HepG2 (cell line): ENCODE results near the gene TCFL5. TPM values are rescaled to one million over a fixed set of nuclear protein-coding genes. Genes with fewer than 3 reads are reported as not detected.

Experiments used
- BORCS8-MEF2B ChIP-seq: sonication (generic); formaldehyde crosslinking; IDR thresholded peaks from 2 replicates; pipeline ENCODE4 v1.8.0; 2022; ENCODE audit warnings: mild to moderate bottlenecking, missing genetic modification reagents
- BRD4 ChIP-seq: sonication (generic); formaldehyde crosslinking; IDR thresholded peaks from 2 replicates; pipeline ENCODE4 v1.4.0; 2020; ENCODE audit warnings: missing genetic modification reagents
- KLF13 ChIP-seq: sonication (generic); formaldehyde crosslinking; IDR thresholded peaks from 2 replicates; pipeline ENCODE4 v1.4.0; 2020; ENCODE audit warnings: mild to moderate bottlenecking, missing genetic modification reagents
- MAZ ChIP-seq, 2 experiments: sonication (generic) in 1 of 2; formaldehyde crosslinking in 1 of 2; IDR thresholded peaks; 2 replicates each; pipeline versions ENCODE4 v1.5.0 to v1.6.1; 2012 to 2020; ENCODE audit warnings: low read depth in 2 of 2, mild to moderate bottlenecking in 2 of 2, borderline replicate concordance in 1 of 2, improper control_type of control experiment in 1 of 2, low read length in 1 of 2, missing genetic modification reagents in 1 of 2, moderate library complexity in 1 of 2
- NFIB ChIP-seq: sonication (generic); formaldehyde crosslinking; IDR thresholded peaks from 2 replicates; pipeline ENCODE4 v1.9.0; 2021; ENCODE audit warnings: missing genetic modification reagents, mild to moderate bottlenecking, borderline replicate concordance
- RAD51 ChIP-seq: fragments of 450-650 bp; IDR thresholded peaks from 2 replicates; pipeline ENCODE4 v1.6.1; 2016; ENCODE audit warnings: borderline replicate concordance
- SRSF1 ChIP-seq: fragments of 200-400 bp; formaldehyde crosslinking; optimal IDR thresholded peaks from 2 replicates; pipeline ENCODE3; 2017; ENCODE audit warnings: mild to moderate bottlenecking, low read depth, low read length, moderate library complexity
- STAG1 ChIP-seq: sonication (generic); formaldehyde crosslinking; IDR thresholded peaks from 2 replicates; pipeline ENCODE4 v1.4.0; 2020; ENCODE audit warnings: missing genetic modification reagents
- TP53 ChIP-seq: sonication (generic); formaldehyde crosslinking; conservative IDR thresholded peaks from 2 replicates; pipeline ENCODE4 v1.4.0; 2020; ENCODE audit warnings: missing genetic modification reagents
- ZFP36 ChIP-seq: fragments of 150-350 bp; IDR thresholded peaks from 2 replicates; pipeline ENCODE4 v1.6.1; 2018; ENCODE audit warnings: borderline replicate concordance, low read length, low read depth; ENCODE audit not compliant: partially characterized antibody
- ZFP82 ChIP-seq: sonication (generic); formaldehyde crosslinking; IDR thresholded peaks from 2 replicates; pipeline ENCODE4 v1.5.1; 2020; ENCODE audit warnings: mild to moderate bottlenecking, missing genetic modification reagents, borderline replicate concordance
- ZNF441 ChIP-seq: sonication (generic); formaldehyde crosslinking; IDR thresholded peaks from 2 replicates; pipeline ENCODE4 v1.7.0; 2021; ENCODE audit warnings: missing genetic modification reagents, borderline replicate concordance
- ZNF691 ChIP-seq: sonication (generic); formaldehyde crosslinking; IDR thresholded peaks from 2 replicates; pipeline ENCODE4 v1.4.0; 2020; ENCODE audit warnings: missing genetic modification reagents, low read depth, mild to moderate bottlenecking, borderline replicate concordance
- polyA plus RNA-seq, 8 experiments: library from polyadenylated mRNA; depleted of rRNA in 3 of 8; stranded (reverse) in 7 of 8; unstranded in 1 of 8; fragments of >200 nt; fragmentation: Illumina TruSeq in 4 of 8; extraction: Trizol in 4 of 8; gene quantifications; 2 replicates each; pipeline versions ENCODE4 v1.2.1 to v1.2.3, GENCODE V29; 2011 to 2016; ENCODE audit warnings: low read depth in 4 of 8, missing spikeins in 1 of 8, mixed read lengths in 1 of 8; ENCODE audit not compliant: insufficient read depth in 1 of 8
- total RNA-seq, 5 experiments: library from RNA; depleted of rRNA; stranded (reverse); fragments of >200 nt; fragmentation: Illumina TruSeq; extraction: Trizol; gene quantifications; 2 replicates each; pipeline ENCODE4 v1.2.3, GENCODE V29; 2016; ENCODE audit warnings: low read depth in 1 of 5
- TF ChIP-seq, protein P1 (sequence below): sonication (generic); formaldehyde crosslinking; IDR thresholded peaks from 2 replicates; pipeline ENCODE4 v1.4.0; 2020; ENCODE audit warnings: missing genetic modification reagents, borderline replicate concordance
- TF ChIP-seq, protein P2 (sequence below): sonication (generic); formaldehyde crosslinking; IDR thresholded peaks from 2 replicates; pipeline ENCODE4 v1.5.0; 2020; ENCODE audit warnings: mild to moderate bottlenecking, missing genetic modification reagents, borderline replicate concordance

TCFL5 gene
- total and polyA plus RNA-seq, 2 of the 13 experiments (the other 11 are each of a cell fraction or from before 2014, with no cell fraction given): 14.8 to 20.0 TPM

GRCh38 chr20:62872184-62872847 is 10.7 kb upstream of the TCFL5 start (continued):
- TF ChIP-seq, protein P1, sequence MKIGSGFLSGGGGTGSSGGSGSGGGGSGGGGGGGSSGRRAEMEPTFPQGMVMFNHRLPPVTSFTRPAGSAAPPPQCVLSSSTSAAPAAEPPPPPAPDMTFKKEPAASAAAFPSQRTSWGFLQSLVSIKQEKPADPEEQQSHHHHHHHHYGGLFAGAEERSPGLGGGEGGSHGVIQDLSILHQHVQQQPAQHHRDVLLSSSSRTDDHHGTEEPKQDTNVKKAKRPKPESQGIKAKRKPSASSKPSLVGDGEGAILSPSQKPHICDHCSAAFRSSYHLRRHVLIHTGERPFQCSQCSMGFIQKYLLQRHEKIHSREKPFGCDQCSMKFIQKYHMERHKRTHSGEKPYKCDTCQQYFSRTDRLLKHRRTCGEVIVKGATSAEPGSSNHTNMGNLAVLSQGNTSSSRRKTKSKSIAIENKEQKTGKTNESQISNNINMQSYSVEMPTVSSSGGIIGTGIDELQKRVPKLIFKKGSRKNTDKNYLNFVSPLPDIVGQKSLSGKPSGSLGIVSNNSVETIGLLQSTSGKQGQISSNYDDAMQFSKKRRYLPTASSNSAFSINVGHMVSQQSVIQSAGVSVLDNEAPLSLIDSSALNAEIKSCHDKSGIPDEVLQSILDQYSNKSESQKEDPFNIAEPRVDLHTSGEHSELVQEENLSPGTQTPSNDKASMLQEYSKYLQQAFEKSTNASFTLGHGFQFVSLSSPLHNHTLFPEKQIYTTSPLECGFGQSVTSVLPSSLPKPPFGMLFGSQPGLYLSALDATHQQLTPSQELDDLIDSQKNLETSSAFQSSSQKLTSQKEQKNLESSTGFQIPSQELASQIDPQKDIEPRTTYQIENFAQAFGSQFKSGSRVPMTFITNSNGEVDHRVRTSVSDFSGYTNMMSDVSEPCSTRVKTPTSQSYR: peak; percentile 6; the same call in 1 of the 2 replicates
- no peak for TF ChIP-seq KLF13 (CRISPR knock-in tag)
- no peak for TF ChIP-seq ZFP82 (CRISPR knock-in tag)
- TF ChIP-seq BRD4: no peak
- no peak for TF ChIP-seq NFIB (CRISPR knock-in tag)
- TF ChIP-seq MAZ (IDR thresholded peaks at IDR 0.05; ENCODE audit: borderline replicate concordance, low read depth, low read length): no peak
- no peak for TF ChIP-seq MAZ (CRISPR knock-in tag; IDR thresholded peaks at IDR 0.05; ENCODE audit: low read depth)
- no peak; the same call in 1 of the 2 replicates for TF ChIP-seq BORCS8-MEF2B (CRISPR knock-in tag)
- TF ChIP-seq SRSF1: no peak
- TF ChIP-seq ZFP36: peak; percentile 25
- no peak for TF ChIP-seq RAD51
- no peak for TF ChIP-seq TP53 (CRISPR knock-in tag)
- TF ChIP-seq, protein P2, sequence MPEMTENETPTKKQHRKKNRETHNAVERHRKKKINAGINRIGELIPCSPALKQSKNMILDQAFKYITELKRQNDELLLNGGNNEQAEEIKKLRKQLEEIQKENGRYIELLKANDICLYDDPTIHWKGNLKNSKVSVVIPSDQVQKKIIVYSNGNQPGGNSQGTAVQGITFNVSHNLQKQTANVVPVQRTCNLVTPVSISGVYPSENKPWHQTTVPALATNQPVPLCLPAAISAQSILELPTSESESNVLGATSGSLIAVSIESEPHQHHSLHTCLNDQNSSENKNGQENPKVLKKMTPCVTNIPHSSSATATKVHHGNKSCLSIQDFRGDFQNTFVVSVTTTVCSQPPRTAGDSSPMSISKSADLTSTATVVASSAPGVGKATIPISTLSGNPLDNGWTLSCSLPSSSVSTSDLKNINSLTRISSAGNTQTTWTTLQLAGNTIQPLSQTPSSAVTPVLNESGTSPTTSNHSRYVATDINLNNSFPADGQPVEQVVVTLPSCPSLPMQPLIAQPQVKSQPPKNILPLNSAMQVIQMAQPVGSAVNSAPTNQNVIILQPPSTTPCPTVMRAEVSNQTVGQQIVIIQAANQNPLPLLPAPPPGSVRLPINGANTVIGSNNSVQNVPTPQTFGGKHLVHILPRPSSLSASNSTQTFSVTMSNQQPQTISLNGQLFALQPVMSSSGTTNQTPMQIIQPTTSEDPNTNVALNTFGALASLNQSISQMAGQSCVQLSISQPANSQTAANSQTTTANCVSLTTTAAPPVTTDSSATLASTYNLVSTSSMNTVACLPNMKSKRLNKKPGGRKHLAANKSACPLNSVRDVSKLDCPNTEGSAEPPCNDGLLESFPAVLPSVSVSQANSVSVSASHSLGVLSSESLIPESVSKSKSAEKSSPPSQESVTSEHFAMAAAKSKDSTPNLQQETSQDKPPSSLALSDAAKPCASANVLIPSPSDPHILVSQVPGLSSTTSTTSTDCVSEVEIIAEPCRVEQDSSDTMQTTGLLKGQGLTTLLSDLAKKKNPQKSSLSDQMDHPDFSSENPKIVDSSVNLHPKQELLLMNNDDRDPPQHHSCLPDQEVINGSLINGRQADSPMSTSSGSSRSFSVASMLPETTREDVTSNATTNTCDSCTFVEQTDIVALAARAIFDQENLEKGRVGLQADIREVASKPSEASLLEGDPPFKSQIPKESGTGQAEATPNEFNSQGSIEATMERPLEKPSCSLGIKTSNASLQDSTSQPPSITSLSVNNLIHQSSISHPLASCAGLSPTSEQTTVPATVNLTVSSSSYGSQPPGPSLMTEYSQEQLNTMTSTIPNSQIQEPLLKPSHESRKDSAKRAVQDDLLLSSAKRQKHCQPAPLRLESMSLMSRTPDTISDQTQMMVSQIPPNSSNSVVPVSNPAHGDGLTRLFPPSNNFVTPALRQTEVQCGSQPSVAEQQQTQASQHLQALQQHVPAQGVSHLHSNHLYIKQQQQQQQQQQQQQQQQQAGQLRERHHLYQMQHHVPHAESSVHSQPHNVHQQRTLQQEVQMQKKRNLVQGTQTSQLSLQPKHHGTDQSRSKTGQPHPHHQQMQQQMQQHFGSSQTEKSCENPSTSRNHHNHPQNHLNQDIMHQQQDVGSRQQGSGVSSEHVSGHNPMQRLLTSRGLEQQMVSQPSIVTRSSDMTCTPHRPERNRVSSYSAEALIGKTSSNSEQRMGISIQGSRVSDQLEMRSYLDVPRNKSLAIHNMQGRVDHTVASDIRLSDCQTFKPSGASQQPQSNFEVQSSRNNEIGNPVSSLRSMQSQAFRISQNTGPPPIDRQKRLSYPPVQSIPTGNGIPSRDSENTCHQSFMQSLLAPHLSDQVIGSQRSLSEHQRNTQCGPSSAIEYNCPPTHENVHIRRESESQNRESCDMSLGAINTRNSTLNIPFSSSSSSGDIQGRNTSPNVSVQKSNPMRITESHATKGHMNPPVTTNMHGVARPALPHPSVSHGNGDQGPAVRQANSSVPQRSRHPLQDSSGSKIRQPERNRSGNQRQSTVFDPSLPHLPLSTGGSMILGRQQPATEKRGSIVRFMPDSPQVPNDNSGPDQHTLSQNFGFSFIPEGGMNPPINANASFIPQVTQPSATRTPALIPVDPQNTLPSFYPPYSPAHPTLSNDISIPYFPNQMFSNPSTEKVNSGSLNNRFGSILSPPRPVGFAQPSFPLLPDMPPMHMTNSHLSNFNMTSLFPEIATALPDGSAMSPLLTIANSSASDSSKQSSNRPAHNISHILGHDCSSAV: no peak
- TF ChIP-seq ZNF691: no peak
- TF ChIP-seq STAG1 (CRISPR knock-in tag): no peak
- no peak for TF ChIP-seq ZNF441 (CRISPR knock-in tag)
